ENCODE data around the gene TCF19. TPM values are rescaled to one million over a fixed set of nuclear protein-coding genes. Genes with fewer than 3 reads are reported as not detected.
A peak's percentile ranks its signal among the peaks of the same experiment; 100 is the strongest.

The TCF19 gene
- total and polyA plus RNA-seq, 2 donors (not counting 1 experiment from before 2014, with no cell fraction given): 10.0 to 10.4 TPM

DNA sequence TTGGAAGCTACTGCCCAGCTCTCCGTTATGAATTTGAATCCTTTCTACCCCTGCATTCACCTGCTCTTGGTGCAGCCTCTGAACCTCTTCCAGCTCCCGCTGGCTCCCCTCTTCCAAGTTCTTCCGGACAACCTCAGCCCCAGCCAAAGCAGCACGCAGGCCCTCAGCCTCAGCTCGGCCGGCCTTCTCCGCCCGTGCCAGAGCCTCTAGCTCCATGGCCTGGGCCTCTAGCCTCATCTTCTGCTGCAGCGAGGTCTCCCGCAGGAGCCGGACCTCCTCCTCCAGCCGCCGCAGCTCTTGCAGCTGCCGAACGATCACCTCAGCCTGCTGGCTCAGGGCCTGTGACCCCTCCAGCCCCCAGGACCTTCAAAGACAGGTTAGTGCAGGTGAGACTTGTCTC lies 4.0 kb upstream of the TCF19 start:
- Histone ChIP-seq H4K20me1 (ENCODE audit: control insufficient read depth, insufficient read depth, low read length, poor library complexity, severe bottlenecking) (no peaks in the 10 kb centered on the region), H3K4me1 (ENCODE audit: control insufficient read depth in 2 of 2, insufficient read depth in 2 of 2, low read length in 2 of 2) (peaks cover 13 to 20% of the 10 kb centered on the region in 2 donors), H3K9ac (ENCODE audit: low read length) (no peak overlapping the region), H3K9me3 (ENCODE audit: control extremely low read depth in 1 of 3, control insufficient read depth in 2 of 3, insufficient read depth in 1 of 3, low read length in 2 of 3) (no peaks in the 10 kb centered on the region), H3K4me3 (ENCODE audit: control extremely low read depth in 1 of 5, extremely low read depth in 1 of 5, insufficient read depth in 1 of 5, low read depth in 2 of 5, low read length in 4 of 5) (no peak overlapping the region), H3K27ac (ENCODE audit: low read length in 2 of 2) (no peak overlapping the region), H2AFZ (ENCODE audit: insufficient read depth, low read depth, low read length, poor library complexity, severe bottlenecking) (no peak overlapping the region), H3K36me3 (replicated peaks in 1 of 2; ENCODE audit: control extremely low read depth in 1 of 2, control insufficient read depth in 1 of 2, extremely low read depth in 1 of 2, insufficient read depth in 2 of 2, low read length in 1 of 2) (peaks cover 0 to 14% of the 10 kb centered on the region in 2 experiments), H3K4me2 (replicated peaks; ENCODE audit: low read depth, low read length, poor library complexity, severe bottlenecking) (no peak overlapping the region), H3K79me2 (ENCODE audit: control insufficient read depth, insufficient read depth, low read length) (peaks cover 5% of the 10 kb centered on the region), H3K27me3 (replicated peaks in 1 of 4; ENCODE audit: control extremely low read depth in 1 of 4, control insufficient read depth in 3 of 4, insufficient read depth in 4 of 4, low read length in 3 of 4) (no peaks in the 10 kb centered on the region)
- Mint-ChIP-seq H3K9me3 (ENCODE audit: insufficient read depth) (no peaks in the 10 kb centered on the region), H3K27ac (no peak overlapping the region), H3K27me3 (no peaks in the 10 kb centered on the region), H3K4me3 (no peak overlapping the region), H3K4me1 (peaks cover 22% of the 10 kb centered on the region)
- no peak for DNase-seq
- no peak for TF ChIP-seq EZH2 (IDR thresholded peaks at IDR 0.05; ENCODE audit: borderline replicate concordance, insufficient read depth, low read depth, low read length, poor library complexity, severe bottlenecking)
- TF ChIP-seq, protein P1, sequence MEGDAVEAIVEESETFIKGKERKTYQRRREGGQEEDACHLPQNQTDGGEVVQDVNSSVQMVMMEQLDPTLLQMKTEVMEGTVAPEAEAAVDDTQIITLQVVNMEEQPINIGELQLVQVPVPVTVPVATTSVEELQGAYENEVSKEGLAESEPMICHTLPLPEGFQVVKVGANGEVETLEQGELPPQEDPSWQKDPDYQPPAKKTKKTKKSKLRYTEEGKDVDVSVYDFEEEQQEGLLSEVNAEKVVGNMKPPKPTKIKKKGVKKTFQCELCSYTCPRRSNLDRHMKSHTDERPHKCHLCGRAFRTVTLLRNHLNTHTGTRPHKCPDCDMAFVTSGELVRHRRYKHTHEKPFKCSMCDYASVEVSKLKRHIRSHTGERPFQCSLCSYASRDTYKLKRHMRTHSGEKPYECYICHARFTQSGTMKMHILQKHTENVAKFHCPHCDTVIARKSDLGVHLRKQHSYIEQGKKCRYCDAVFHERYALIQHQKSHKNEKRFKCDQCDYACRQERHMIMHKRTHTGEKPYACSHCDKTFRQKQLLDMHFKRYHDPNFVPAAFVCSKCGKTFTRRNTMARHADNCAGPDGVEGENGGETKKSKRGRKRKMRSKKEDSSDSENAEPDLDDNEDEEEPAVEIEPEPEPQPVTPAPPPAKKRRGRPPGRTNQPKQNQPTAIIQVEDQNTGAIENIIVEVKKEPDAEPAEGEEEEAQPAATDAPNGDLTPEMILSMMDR (IDR thresholded peaks at IDR 0.05): no peak
- WGBS (ENCODE audit: insufficient coverage): 92% methylated on average over 15 of the region's 15 CpGs
- CTCF ChIA-PET: no interaction called here
- intact Hi-C loops (cut with micrococcal nuclease): loop anchor here (10.0 kb wide), 1 partner anchor 310 kb away; no protein-coding TSS in a partner anchor
- no peak for ATAC-seq (ENCODE audit: low read depth)
- POLR2A ChIA-PET: no interaction called here

DNA sequence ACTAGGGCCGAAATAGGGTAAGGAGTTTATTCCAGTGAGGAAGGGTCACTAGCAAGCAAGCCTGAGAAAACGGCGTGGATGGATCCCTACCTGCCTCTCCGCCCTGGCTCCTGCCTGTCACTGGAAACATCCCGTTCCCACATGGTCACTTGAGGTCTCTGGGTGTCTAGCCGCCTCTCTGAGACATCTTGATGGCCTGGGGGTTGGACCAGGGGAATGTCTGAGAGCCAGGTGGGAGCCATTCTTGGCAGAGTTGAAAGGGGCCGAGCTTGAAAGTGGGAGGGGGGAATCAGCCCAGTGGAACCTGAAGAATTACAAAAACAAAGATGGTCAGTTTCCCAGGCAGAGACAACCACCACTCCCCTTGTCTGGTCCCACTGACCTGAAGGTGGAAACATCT lies 1.7 kb upstream of the TCF19 start:
- intact Hi-C loops (cut with micrococcal nuclease): loop anchor here (10.0 kb wide), 1 partner anchor 308 kb away; no protein-coding TSS in a partner anchor
- ChIA-PET POLR2A (no interaction called here), CTCF (no interaction called here)
- H3K27ac Mint-ChIP-seq: no peak overlapping the region
- WGBS (ENCODE audit: insufficient coverage): 93% methylated on average over 6 of the region's 7 CpGs
- ATAC-seq (ENCODE audit: low read depth) (no peak), DNase-seq (no peak)
- H3K4me1 Mint-ChIP-seq: peaks cover 30% of the 10 kb centered on the region
- peaks cover 5% of the 10 kb centered on the region for H3K79me2 ChIP-seq (ENCODE audit: control insufficient read depth, insufficient read depth, low read length)
- H3K9me3 ChIP-seq (ENCODE audit: control extremely low read depth in 1 of 3, control insufficient read depth in 2 of 3, insufficient read depth in 1 of 3, low read length in 2 of 3): no peaks in the 10 kb centered on the region
- no peaks in the 10 kb centered on the region for H3K27me3 ChIP-seq (replicated peaks in 1 of 4; ENCODE audit: control extremely low read depth in 1 of 4, control insufficient read depth in 3 of 4, insufficient read depth in 4 of 4, low read length in 3 of 4)
- H3K4me3 ChIP-seq (ENCODE audit: control extremely low read depth in 1 of 5, extremely low read depth in 1 of 5, insufficient read depth in 1 of 5, low read depth in 2 of 5, low read length in 4 of 5): no peak overlapping the region
- peaks cover 13 to 22% of the 10 kb centered on the region in 2 donors for H3K4me1 ChIP-seq (ENCODE audit: control insufficient read depth in 2 of 2, insufficient read depth in 2 of 2, low read length in 2 of 2)
- H3K9me3 Mint-ChIP-seq (ENCODE audit: insufficient read depth): no peaks in the 10 kb centered on the region
- H3K36me3 ChIP-seq (replicated peaks in 1 of 2; ENCODE audit: control extremely low read depth in 1 of 2, control insufficient read depth in 1 of 2, extremely low read depth in 1 of 2, insufficient read depth in 2 of 2, low read length in 1 of 2): peaks cover 0 to 6% of the 10 kb centered on the region in 2 experiments
- H3K4me2 ChIP-seq (replicated peaks; ENCODE audit: low read depth, low read length, poor library complexity, severe bottlenecking): no peak overlapping the region
- H3K4me3 Mint-ChIP-seq: peak overlapping the region; percentile 87
- no peak for TF ChIP-seq EZH2 (IDR thresholded peaks at IDR 0.05; ENCODE audit: borderline replicate concordance, insufficient read depth, low read depth, low read length, poor library complexity, severe bottlenecking)
- TF ChIP-seq, protein P1 (IDR thresholded peaks at IDR 0.05): no peak
- no peaks in the 10 kb centered on the region for H3K27me3 Mint-ChIP-seq
- no peaks in the 10 kb centered on the region for H4K20me1 ChIP-seq (ENCODE audit: control insufficient read depth, insufficient read depth, low read length, poor library complexity, severe bottlenecking)
- H3K27ac ChIP-seq (ENCODE audit: low read length in 2 of 2): no peak overlapping the region
- no peak overlapping the region for H3K9ac ChIP-seq (ENCODE audit: low read length)
- no peak overlapping the region for H2AFZ ChIP-seq (ENCODE audit: insufficient read depth, low read depth, low read length, poor library complexity, severe bottlenecking)
